NCI-H82 treated with DMSO at 0.1 percent for 48 hours (cell line): ENCODE results near the gene CCDC85C.
A peak's percentile ranks its signal among the peaks of the same experiment; 100 is the strongest.

ENCODE experiments used
- DNase-seq: peaks from one replicate; lab custom pipeline; 2025; ENCODE audit not compliant: unreplicated experiment; lab: John Stamatoyannopoulos, UW

Gene CCDC85C

DNA sequence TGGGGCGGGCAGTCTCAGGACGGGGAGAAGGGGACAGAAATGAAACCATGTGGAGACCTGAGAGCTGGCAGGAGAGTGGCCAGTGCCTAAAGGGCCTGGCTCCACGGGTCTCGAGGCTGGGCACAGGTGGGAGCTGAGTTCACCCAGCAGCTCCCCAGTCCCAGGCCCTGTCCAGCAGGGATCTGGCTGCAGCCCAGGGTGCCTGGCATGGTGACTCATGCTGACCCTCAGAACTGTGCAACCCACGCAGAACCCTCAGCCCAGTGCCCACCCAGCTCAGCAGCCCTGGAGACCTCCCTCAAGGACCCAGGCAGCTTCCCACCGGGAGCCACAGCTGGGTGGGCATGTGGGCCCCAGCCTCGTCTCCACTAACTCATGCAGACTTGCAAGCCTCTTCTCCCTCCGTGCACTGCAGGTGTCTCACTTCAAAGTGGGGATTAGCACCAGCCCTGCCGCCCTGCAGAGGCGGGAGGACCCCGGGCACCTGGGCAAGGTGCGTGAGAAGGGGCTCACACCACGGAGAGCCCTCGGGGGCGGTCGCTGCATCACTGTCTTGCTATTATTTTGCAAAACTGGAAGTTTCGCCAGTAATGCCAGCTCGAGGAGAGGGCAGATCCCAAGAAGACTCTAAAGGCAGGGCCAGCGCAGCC is 76.5 kb downstream of the CCDC85C start:
- DNase-seq = no peak

DNA sequence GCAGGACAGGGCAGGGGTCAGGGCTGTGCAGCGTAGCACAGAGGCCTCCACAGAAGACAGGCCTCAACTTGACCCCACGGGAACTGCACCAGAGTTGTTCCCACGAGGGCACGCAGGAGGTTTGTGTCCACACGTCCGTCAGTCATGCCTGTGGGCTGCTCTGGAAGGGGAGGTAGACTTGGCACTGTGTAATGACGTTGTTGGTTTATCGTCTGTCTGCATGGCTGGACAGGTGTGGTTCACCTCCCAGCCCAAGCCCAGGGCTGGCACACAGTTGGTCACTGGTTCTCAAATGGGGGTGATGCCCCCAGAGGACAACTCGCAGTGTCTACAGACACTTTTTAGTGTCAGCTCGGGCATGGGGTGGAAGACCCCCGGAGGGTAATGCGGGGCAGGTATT is 77.0 kb downstream of the CCDC85C start:
- DNase-seq = no peak

DNA sequence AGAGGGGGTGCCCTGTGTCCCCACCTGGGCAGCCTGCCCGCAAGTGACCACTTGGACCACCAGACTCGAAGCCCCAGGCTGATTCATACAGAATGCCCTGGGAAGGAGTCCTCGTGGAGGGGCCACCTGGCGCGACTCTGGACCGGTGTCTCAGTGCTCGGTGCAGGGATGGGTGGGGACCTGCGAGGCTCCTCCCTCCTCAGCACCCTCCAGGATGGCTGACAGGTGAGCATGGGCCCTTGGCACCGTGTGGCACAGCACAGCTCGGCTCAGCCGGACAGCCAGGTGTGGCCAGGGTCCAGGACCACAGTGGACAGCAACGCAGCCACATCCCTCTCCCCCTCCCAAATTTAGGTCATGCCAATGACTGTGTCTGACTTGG is 78.3 kb downstream of the CCDC85C start:
- DNase-seq = no peak

DNA sequence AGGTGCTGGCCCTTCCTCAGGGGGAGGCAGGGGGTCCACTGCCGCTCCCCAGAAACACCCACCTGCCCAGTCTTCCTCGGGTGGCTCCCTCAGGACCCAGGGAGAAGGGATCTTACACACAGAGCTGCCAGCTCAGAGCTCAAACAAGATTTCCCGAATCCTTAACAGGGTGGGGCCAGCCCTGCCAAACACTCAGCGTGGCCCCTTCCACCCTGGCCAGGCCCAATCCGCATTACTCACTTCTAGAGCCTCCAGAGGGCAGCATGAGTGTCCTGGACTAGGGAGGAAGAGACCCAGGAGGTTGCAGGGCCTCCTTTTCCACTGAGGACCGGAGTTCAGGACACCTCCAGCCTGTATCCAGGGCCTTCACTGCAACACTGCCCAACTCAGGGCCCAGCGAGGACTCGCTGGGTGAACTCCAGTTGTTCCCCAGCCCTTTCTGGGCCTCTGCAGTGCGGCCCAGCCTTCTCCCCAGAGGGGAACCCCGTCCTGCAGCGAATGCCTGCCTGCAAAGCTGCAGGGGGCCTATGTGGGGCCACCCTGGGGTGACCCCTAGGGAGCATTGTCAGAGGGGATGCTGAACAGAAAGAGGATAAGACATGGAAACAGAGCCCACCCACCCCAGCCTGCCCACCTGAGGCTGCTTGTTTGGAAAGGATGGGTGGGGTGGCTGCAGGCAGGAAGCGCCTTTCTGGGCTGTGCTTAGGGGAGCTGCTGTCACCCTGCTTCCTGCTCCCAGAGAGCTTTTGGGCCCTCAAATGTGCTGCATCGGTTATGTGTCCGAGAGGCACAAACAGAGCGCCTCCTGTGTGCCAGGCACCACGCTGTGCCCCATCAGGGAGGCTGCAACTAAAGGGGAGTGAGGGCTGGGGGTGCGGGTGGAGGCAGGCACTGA is 79.0 kb downstream of the CCDC85C start:
- peak; percentile 28 for DNase-seq

DNA sequence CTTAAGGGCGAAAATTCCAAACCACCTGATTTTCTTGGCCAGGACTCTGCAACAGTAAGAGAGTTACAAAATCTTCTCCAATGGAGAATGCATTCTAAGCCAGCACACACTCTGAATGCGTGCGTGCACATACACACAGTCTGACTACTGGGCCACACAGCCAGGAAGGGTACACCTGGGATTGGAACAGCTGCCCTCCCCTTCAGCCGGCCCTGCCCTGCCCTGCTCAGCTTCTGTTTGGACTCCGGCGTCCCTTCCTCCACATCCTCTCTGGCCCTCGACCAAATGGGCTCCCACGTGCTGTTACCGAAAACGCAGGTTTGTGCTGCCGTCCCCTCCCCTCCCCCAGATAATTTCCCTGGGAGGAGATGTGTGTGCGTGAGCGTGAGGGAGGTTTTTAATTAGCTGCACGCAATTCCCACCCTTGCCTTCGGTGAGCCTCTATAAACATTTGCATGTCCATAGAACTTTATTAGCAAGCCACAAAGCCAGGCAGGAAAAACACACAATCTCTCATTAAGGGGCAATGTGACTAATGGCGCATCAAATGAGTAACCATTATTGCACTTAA is 79.8 kb downstream of the CCDC85C start:
- no peak for DNase-seq

DNA sequence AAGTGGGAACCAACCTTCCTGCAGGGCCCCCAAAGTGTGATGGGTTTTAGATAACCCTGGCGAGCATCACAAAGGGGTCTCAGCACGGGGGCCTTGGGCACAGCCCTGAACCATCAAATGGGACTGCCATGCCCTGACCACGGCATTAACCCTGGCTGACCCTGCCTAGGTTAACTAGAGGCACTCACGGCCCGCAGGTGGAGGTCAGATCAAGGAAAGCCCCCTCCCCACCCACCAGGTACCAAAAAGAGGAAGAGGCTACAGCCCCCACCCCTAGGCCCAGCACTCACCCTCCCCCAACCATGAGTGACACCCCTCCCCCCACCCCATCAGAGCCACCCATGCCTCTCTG is 80.3 kb downstream of the CCDC85C start:
- no peak for DNase-seq

DNA sequence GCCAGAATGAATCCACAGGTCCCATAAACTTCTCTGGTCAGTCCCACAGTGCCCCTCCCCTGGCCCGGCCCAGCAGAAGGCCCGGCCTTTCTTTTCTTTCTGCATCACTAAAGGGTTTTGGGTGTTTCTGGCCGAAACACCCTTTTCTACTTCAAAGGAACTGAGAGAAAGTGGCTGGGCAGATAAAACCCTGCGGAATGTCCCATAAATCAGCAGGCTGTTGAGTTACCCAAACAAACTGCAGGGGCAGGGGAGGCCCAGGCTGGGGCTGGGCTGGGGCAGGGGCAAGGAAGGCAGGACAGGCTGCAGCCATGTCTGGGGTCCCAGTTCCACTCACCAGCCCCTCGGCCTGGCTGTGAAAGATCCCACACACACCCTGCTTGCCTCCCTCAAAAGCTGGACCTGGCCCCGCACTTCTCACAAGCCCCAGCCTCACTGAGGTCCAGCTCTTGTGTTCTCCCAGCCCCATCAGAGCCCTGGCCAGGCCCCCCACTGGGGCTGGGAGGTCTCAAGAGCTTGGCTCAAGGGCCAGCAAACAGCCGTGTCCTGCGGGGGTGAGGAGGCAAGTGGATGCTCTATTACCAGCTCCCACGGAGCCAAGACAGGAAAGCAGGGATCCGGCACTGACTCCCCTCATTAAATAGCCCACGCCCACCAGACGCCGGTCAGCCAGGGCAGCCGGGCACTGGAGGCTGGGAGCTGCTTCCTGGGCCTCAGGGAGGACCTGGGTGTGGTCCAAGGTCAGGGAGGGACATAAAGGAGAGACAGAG is 80.9 kb downstream of the CCDC85C start:
- no peak for DNase-seq

DNA sequence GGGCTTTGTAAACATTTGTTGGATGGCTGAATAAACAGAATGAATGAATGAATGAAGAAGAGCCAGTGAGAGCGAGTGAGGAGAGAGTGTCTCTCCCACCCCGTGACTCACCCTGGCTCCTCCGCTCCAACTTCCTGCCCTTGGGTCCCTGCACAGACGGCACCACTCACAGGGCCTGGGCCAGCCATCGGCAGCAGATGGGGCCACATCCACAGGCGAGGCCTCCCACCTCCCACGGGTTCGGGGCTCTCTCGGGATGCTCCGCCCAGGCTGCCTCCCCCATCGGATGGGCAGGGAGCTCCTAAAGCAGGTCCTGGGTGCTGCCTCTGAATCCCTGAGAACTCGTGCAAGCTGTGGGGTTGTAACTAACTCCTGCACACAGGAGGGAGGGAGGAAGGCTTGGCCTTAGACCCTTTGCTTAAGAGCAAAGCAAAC is 81.5 kb downstream of the CCDC85C start:
- no peak for DNase-seq

DNA sequence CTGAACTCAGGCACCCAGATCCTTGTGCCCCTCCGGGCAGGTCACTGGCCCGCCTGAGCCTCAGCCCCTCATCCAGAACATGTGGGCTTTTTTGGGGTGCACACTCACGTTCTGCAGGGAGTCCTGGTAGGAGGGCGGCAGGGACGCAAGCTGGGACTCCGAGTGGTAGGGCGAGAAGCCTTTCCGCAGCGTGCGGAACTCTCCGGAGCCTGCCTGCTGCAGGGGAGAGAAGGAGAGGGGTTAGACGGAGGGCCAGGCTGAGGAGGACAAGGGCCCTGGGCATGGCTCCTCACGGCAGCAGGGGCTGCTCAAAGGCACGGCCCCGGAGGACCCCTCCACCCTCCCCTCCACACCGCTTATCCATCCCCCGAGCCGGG is 82.0 kb downstream of the CCDC85C start:
- DNase-seq = no peak

DNA sequence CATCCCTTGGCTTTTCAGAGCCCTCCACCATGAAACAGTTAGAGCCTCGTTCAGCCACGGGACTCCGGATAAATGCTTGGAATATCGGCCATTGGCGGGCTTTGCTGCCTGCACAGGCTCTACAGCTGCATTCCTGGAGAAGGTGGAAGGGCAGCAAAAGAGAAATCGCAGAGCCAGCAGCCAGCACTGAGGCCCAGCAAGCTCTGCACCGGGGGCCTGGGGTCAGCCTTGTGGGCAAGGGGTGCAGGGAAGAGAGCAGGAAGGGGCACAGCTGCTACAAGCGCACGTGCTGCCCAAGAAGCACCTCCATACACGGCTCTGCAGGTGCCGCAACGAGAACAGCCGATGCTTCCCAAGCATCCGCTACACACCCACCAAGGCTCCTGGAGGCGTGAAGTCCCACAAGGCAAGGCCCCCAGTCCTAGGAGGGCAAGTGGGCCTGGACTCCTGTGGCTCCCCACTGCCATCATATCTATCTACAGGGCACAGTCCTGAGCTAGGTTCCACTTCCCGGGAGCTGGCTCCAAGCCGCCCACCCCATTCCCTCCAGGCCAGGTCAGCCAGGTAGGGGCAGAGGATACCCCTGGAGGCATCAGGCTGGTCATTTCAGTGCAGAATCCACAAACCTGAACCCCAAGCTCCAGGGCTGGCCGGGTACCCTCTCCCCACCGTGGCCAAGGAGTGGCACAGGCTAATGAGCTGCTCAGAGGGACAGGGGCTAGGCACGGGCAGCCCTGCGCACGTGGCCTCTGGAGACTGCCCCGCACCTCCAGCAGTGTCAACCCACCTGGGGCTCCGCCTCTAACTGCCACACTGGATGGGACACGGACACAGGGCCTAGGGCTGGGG is 82.6 kb downstream of the CCDC85C start:
- DNase-seq = no peak

DNA sequence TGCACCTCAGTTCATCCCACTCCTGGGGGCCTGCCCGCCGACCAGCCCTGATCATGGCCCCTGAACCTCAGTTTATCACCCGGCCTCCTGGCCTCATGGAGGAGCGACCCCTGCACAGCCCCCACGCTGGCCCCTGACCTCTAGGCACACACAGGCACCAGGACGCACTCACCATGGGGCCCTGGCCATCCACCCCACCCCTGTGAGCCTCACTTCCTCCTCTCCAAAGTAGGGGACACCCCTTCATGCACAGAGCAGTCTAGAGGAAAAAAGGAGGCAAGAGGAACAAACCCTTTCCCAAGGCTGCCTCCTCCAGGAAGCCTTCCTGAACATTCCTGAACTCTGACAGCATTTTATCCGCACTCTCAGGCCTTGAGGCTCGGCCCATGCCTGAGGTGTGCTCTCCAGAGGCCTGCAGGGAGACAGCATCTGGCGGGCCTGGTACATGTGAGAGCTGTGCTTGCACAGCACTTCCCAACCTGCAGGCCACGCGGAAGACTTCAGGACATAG is 83.4 kb downstream of the CCDC85C start:
- no peak for DNase-seq

DNA sequence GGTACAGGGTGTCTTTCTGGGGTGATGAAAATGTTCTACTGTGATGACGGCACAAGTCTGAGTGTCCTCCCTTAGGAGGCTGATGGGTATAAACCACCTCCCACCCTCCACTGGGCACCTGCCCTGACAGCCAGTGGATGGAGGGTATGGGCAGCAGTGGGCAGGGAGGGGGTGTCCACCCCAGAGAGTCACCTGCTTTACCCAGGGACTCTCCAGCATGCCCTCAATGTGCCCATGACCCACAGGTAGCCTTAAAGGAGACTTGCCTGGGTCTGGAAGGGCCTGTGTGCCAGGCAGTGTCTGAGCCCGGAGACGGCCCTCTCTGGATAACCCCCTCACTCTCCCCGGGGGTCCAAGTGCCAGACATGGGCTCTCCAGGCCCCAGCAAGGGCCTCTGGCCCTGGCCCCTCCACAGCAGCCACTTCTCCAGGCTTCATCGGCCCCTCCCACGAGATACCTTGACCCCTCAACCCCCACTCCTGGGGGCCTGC is 84.0 kb downstream of the CCDC85C start:
- DNase-seq = no peak

DNA sequence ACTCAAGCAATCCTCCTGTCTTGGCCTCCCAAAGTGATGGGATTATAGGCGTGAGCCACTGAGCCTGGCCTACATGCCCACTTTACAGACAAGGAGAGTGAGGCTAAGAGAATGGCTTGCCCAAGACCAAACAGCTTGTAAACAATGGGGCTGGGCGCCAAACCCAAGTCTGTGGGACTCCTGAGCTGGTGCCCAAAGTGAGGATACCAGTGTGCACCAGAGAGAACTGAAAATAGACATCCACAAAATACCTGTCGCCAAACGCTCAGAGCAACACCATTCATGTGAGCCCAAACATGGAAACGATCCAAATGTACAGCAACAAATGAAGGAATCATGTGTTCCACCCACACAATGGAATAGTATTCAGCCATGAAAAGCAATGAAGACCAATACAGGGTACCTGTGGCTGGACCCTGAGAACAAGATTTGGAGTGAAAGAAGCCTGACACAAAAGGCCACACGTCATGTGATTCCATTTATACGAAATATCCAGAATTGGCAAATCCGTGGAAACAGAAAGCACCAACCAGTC is 84.6 kb downstream of the CCDC85C start:
- DNase-seq = no peak

DNA sequence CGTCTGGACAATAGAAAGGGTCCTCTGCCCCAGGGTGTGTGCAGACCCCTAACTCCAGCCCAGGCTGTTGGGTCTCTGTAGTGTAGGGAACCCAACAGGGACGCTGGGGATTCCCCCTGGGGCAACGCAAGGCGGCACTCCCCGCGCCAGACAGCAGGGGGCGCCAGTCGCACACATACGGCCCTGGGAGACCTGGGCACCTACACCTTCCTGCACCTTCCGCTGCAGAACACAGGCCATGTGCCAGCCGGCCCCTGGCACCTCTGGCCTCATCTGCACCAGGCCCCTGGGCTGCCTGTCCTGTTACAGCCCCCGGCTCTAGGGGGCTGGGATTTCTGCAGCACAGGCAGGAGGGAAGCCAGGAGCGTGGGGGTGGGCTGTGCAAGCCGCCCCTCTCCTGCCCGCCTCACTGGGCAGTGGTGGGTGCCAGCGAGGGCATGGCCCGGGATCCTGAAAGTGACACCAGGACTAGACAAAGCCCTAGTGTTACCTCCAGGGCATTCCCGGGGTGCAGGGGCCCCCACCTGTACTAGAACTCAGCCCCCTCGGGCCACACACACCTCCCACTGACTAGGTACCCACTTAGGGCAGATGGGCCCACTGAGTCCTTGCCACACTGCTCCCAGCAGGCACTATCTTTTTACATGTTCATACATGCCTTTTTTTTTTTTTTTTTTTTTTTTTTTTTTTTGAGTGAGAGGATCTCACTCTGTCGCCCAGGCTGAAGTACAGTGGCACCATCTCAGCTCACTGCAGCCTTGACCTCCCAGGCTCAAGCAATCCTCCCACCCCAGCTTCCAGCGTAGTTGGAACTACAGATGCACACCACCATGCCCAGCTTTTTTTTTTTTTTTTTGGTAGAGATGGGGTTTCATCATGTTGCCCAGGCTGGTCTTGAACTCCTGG is 85.3 kb downstream of the CCDC85C start:
- DNase-seq = no peak

DNA sequence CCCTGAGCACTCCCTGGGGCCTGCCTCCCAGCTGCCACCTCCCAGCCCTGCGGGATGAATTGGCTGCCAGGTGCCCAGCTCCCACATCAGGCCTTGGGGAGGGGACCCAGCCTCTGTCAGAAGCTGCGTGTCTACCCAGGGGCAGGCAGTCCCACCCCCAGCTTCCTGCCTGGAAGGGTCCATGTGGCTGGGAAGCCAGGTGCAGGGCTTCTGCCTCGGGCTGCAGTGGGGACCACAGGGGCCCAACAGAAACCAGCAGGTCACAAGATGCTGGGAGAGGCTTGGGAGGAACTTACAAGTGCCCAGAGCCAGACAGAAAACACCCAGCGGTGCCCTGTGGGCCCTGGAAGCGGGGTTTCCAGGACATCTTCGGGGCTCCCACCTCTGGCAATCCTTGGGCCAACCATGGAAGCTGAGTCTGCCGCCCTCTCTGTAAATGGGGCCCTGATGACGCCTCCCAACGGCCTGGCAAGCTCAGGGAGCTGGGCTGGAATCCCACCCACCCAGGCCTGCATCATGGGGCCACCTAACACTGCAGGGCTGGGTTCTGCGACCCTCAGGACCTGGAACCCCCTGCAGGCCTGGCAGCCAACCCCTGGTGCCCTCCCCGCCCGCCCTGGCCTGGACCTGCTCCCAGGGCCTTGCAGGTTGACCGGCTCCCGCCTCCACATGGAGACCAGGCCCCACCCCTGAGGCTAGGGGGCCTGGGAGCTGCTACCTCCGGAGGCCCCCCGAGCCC is 86.2 kb downstream of the CCDC85C start:
- DNase-seq = no peak

DNA sequence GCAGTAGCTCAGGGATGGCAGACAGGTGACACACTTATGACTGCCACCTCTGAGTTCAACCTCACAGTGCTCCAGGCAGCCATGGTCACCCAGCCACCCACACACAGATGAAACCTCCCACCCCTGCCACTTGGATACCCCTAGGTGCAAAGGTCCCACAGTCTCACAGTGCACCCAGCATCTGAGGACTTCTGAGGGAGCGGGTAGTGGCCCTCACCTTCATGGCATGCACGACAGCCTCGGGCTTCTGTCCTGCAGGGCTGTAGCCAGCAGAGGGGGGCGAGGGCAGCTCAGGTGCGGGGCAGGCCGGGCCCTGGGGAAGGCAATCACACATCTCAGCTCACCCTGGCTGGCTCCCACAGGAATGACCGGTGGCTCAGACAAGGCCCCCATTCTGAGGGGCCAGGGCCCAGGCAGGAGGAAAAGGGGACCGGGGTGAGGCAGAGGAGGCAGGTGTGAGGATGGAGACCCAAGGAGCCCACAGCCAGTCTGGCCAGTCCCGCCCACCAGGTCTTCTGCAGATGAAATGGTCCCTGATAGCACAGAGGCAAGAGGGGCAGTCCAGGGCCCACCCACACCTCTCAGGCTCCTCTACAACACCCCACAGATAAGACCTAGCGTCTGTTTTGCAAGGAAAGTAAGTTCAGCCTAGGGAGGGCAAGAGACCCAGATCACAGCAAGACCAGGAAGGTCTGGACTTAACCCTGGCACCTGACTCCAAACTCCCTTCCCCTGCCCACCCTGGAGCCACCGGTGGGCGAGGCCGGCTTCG is 87.0 kb downstream of the CCDC85C start:
- DNase-seq = no peak

DNA sequence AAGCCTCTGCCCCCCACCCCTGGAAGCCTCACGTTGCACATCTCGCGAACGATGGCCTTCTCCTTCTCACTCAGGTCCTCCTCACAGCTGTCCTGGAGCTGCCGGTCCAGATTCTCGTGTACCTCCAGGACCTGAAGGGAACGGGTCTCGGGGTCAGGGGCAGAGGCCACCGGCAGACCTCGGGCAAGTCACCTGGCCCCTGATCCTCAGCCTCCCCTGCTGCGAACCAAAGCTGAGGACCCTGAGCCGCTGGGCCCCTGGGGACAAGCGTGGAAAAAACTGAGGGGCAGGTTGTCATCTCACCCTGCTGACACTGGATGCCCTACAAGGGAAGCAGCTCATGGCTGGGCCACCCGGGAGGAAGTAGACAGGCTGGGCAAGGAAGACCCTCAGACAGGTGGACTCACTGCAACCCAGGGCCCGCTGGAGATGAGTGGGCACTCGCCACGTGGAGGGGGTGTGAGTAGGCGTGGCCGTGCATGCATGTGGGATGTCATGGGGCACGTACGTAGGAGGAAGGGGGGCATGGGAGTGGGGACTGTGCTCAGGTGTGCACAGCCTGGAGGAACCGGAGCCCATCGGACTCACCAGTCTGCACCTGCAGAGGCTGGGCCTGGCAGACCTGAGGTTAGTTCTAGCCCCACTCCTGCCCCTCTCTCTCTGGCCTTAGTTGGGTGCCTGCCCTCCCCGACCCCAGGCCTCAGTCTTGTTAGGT is 87.7 kb downstream of the CCDC85C start:
- DNase-seq = no peak
